ENCODE results near the gene INHBB. TPM values are rescaled to one million over a fixed set of nuclear protein-coding genes. Genes with fewer than 3 reads are reported as not detected.

INHBB gene
- total RNA-seq, 4 donors from 2014 or later, result 3.1 to 23.8 (median 13.7) TPM

GRCh38 chr2:120353931-120354330, 8.0 kb downstream of the INHBB start:
- in situ Hi-C loops (cut with MboI; ENCODE audit: low sequenced_read_pairs in 4 of 4), result no loop called here
- ATAC-seq (no peak), DNase-seq (no peak)
- no peaks in the 10 kb centered on the region for H3K9me3 ChIP-seq
- no peaks in the 10 kb centered on the region for H3K4me1 ChIP-seq
- TF ChIP-seq POLR2A (IDR thresholded peaks at IDR 0.05), result no peak
- no peak for TF ChIP-seq CTCF (IDR thresholded peaks at IDR 0.05 in 4 of 5, conservative IDR thresholded peaks at IDR 0.05 in 1 of 5)
- H3K27me3 ChIP-seq, result no peaks in the 10 kb centered on the region
- H3K4me3 ChIP-seq, result no peak overlapping the region
- H3K27ac ChIP-seq, result no peak overlapping the region
- intact Hi-C loops (cut with DNase I; ENCODE audit: low total_unique reads), result no loop called here
- H3K36me3 ChIP-seq, result peaks cover 0 to 3% of the 10 kb centered on the region in 2 donors

GRCh38 chr2:120354467-120354866, 8.5 kb downstream of the INHBB start:
- H3K27me3 ChIP-seq, result no peaks in the 10 kb centered on the region
- no peak overlapping the region for H3K4me3 ChIP-seq
- H3K9me3 ChIP-seq, result no peaks in the 10 kb centered on the region
- no peak for ATAC-seq
- intact Hi-C loops (cut with DNase I; ENCODE audit: low total_unique reads), result no loop called here
- no peak overlapping the region for H3K27ac ChIP-seq
- no peak for DNase-seq
- no peak for TF ChIP-seq POLR2A (IDR thresholded peaks at IDR 0.05)
- TF ChIP-seq CTCF (IDR thresholded peaks at IDR 0.05 in 4 of 5, conservative IDR thresholded peaks at IDR 0.05 in 1 of 5), result no peak
- in situ Hi-C loops (cut with MboI; ENCODE audit: low sequenced_read_pairs in 4 of 4), result no loop called here
- no peaks in the 10 kb centered on the region for H3K4me1 ChIP-seq
- no peaks in the 10 kb centered on the region for H3K36me3 ChIP-seq

GRCh38 chr2:120354935-120355779, 9.2 kb downstream of the INHBB start:
- no peak overlapping the region for H3K4me3 ChIP-seq
- intact Hi-C loops (cut with DNase I; ENCODE audit: low total_unique reads), result no loop called here
- no peaks in the 10 kb centered on the region for H3K27me3 ChIP-seq
- H3K27ac ChIP-seq, result no peak overlapping the region
- no peak for DNase-seq
- no peak for ATAC-seq
- peaks cover under 1 to 3% of the 10 kb centered on the region in 2 donors for H3K4me1 ChIP-seq
- H3K36me3 ChIP-seq, result no peaks in the 10 kb centered on the region
- no peaks in the 10 kb centered on the region for H3K9me3 ChIP-seq
- in situ Hi-C loops (cut with MboI; ENCODE audit: low sequenced_read_pairs in 4 of 4), result no loop called here
- TF ChIP-seq CTCF (IDR thresholded peaks at IDR 0.05 in 4 of 5, conservative IDR thresholded peaks at IDR 0.05 in 1 of 5) (no peak), POLR2A (IDR thresholded peaks at IDR 0.05) (no peak)

GRCh38 chr2:120355780-120356266, 9.9 kb downstream of the INHBB start:
- intact Hi-C loops (cut with DNase I; ENCODE audit: low total_unique reads) (no loop called here), in situ Hi-C loops (cut with MboI; ENCODE audit: low sequenced_read_pairs in 4 of 4) (no loop called here)
- ATAC-seq (no peak), DNase-seq (no peak)
- no peak for TF ChIP-seq POLR2A (IDR thresholded peaks at IDR 0.05)
- no peak for TF ChIP-seq CTCF (IDR thresholded peaks at IDR 0.05 in 4 of 5, conservative IDR thresholded peaks at IDR 0.05 in 1 of 5)
- no peaks in the 10 kb centered on the region for H3K9me3 ChIP-seq
- no peaks in the 10 kb centered on the region for H3K27me3 ChIP-seq
- no peak overlapping the region for H3K27ac ChIP-seq
- peaks cover 3 to 10% of the 10 kb centered on the region in 2 donors for H3K4me1 ChIP-seq
- no peaks in the 10 kb centered on the region for H3K36me3 ChIP-seq
- H3K4me3 ChIP-seq, result no peak overlapping the region

Measured in gastrocnemius medialis (tissue), 4 donors.